GM18867 (cell line): ENCODE results near the gene COMMD1.
A peak's percentile ranks its signal among the peaks of the same experiment; 100 is the strongest.
"Not testable (repeated sequence)": the region's sequence is repeated elsewhere in the genome, so short reads cannot be mapped to it uniquely, and the experiment has no call there.

Experiments used
- ATAC-seq: cut with Tn5 transposase; IDR thresholded peaks from one replicate; pipeline ENCODE4 v1.9.1; 2021; ENCODE audit warnings: mild to moderate bottlenecking, moderate library complexity; ENCODE audit not compliant: unreplicated experiment

The COMMD1 gene

DNA sequence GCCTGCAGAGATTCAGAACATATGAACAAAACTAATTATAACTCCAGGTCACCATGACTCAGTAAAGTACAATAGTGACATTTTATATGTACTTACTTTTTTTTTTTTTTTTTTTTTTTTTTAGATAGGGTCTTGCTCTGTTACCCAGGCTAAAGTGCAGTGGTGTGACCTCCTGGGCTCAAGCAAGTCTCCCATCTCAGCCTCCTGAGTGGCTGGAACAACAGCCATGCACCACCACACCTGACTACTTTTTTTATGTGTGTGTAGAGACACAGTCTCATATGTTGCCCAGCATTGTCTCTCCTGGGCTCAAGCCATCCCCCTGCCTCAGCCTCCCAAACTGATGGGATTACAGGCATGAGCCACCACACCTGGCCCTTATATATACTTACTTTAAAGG, 159.8 kb downstream of the COMMD1 start:
- no peak for ATAC-seq

DNA sequence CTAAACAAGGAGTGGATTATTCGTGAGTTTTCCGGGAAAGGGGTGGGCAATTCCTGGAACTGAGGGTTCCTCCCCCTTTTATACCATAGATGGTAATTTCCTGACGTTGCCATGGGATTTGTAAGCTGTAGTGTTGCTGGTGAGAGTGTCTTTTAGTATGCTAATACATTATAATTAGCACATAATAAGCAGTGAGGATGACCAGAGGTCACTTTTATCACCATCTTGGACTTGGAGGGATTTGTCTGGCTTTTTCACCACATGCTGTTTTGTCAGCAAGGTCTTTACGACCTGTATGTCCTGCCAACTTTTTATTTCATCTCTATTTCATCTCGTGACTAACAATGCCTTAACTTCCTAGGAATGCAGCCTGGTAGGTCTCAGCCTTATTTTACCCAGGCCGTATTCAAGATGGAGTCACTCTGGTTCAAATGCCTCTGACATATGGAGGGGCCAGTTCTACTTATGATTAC, 165.7 kb downstream of the COMMD1 start:
- no peak for ATAC-seq

DNA sequence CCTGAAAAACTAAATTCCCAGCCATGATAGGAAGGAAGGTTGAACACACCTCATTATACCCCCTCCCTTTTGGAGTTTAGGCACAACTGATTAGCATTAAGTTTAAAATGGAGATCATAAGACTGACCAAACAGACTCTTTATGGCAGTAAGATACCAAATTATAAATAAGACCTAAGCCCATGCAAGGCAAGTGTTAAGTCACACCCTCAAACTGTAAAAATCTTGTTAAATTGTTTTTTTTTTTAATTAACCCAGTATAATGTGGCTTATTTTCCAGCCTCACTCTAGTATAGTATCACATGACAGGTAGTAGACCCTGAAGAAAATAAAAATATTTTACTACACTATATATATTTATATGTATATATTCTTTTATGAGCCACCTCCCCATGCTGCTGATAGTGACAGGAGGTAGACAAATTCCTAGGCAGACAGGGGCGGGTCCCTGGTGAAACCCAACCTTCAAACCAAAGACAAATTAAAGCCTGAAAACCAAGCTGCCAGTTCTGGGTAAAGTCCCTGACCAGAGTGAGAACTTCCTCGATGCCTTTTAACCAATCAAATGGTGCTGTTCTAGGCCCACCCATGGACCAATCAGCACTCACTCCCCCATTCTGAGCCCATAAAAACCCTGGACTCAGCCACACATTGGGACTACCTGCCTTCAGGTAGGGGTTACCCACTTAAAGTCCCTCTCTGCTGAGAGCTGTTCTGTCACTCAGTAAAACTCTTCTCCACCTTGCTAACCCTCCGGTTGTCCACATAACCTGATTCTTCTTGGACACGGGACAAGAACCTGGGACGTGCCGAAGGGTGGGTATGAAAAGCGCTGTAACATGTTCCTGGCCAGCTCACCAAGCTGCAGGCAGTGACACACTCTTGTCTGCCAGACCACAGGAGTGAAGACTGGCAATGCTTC, 166.5 kb downstream of the COMMD1 start:
- ATAC-seq = no peak

DNA sequence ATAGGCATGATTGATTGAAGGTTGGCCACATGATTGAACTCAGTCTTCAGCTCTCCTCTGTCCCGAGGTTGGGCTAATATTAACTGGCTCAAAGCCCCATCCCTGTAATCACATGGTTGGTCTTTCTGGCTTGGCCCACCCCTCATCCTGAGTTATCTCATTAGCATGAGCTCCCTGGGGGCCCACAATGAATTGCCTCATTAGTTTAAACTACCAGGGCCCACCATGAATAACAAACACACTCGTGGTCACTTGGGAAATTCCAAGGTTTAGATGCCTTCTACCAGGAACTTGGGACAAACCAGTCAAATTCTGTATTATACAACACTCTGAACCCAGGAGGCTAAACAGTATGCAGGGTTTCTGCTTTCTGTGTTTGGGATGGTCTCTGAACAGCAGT, 168.8 kb downstream of the COMMD1 start:
- no peak for ATAC-seq

DNA sequence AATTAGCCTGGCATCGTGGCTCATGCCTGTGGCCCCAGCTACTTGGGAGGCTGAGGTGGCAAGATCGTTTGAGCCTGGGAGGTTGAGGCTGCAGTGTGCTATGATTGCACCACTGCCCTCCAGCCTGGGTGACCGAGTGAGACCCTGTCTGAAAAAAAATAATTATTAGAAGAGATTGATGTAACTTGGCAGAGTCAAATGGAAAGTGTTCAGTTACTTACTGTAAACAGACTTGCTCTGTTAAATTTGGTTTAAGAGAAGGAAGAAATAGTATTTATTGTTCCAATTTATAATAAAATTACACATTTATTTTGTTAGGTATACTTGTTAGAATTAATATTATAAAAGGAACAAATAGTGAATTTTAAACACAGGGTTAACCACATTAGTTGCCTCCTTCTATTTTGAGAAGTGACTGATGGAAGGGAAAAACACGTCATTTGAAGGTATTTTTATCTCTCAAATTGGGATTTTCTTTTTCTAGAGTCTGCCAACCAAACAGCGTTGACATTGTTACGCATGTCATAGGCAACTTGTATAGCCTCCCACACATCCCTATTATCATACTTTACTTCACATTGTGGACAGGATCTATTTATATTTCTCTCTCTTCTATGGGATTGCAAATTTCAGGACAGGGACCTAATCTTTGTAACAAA, 171.6 kb downstream of the COMMD1 start:
- ATAC-seq = no peak

DNA sequence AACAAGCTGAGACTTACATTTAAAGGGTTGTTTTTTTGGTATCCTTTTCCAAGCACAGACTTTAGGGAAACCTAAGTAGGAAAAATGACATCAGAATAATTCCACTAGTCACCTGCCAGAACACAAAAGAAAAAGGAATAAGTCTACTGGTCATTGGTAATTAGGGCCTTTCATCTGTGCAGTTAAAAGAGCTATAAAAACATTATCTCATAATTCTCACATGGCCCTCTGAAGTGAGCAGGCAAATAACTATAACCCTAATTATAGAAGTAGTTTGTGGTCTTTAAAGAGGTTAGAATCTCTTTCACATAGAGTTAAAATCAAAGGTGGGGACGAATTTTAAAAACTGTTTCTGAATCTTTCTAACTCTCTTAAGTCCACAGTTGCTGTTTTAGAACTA, 179.3 kb downstream of the COMMD1 start:
- no peak for ATAC-seq

DNA sequence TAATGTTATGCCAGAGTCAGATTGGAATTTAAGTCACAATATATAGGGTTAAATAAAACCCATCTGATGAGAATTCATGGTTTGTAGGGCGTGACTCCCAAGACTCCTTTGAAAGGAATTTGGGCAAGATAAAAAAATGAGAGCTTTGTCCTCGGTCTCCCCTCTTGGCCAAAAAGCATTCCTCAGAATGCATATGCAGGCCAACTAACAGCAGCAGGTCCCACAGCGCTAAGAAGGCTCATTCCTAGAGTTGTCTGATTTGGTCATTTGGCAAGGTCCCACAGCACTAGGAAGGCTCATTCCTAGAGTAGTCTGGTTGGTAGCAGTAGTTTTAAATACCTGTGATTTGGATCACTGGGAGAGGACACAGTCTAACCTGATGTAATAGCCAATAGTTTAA, 184.2 kb downstream of the COMMD1 start:
- no peak for ATAC-seq

DNA sequence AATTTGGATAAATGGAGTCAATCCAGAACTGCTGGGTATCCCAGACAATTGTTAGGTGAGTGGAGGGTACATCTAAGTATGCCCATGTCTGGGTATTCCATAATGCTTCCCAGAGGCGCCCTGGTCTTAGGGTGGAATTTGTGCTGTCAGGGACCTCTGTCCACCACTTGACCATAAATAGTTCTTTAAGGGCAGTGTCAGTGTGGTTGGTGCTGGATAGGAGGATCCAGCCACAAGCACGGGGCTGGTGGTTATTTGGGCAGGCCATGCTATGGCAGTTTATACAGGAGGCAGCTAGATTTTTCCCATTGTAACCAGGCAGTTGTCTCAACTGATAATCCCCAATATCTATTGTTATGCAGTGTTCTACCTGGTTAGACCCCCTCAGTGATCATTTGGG, 186.0 kb downstream of the COMMD1 start:
- no peak for ATAC-seq

DNA sequence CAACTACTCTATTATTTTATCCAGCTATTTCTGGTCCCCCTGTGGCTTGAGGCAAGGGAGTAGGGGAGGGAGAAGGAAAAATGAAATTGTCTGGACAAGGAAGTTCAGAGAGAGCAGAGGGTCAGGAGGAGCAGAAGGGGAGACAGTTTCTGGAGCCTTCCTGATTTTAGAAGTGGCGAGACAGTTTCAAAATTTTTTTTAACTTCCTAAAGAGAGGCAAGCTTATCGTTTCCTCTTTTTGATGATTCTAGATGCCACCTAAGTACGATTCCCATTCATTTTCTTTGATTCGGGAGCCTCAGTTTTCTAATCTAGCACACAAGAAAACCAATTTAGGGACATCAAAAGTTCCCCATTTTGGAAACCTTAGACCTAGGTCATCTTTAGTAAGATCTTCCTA, 193.6 kb downstream of the COMMD1 start:
- ATAC-seq = peak; percentile 7

DNA sequence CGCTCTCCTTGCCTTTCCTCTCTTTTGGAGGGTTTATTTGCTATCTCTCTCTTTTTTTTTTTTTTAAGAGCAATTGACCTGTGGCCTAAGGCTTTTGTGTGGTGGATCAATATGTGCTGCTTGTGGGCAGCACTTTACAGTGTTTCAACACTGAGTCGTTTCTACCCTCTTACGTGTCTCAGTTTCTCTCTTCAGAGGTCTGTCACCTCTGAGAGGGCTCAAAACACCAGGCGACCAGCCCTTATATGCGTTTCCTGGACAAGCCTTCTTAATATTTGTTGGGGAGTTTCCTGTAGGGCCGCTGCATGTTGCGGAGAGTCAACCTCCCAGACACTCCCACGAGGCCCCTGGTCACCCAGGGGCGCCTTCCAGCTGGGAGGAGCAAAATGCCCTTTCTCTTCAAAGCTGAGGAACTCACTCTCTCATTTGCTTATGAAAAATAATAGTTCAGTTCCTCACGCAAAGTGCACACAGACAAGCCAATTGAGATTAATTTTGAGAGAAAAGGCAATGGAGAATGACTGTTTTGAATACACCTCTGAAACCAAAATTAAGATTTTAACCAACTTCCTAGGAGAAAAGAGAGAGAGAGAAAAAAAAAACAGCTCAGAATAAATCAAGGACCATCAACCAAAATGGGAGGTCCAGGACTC, 194.2 kb downstream of the COMMD1 start:
- ATAC-seq = peak; percentile 94

DNA sequence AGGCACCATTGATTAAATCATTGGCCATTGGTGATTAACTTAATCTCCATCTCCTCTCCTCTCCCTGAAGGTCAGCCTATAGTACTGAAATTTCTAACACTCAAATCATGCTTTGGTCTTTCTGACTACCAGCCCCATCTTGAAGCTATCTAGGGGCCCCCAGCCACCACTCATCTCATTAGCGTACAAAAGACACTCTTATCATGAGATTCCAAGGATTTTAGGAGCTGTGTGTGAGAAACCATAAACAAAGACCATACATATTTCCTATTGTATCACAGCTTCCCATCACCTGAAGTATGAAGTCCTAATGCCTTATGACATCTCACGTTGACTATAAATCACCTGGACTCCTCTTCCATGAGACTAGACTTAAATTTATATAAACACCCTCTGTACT, 196.4 kb downstream of the COMMD1 start:
- ATAC-seq = no peak

DNA sequence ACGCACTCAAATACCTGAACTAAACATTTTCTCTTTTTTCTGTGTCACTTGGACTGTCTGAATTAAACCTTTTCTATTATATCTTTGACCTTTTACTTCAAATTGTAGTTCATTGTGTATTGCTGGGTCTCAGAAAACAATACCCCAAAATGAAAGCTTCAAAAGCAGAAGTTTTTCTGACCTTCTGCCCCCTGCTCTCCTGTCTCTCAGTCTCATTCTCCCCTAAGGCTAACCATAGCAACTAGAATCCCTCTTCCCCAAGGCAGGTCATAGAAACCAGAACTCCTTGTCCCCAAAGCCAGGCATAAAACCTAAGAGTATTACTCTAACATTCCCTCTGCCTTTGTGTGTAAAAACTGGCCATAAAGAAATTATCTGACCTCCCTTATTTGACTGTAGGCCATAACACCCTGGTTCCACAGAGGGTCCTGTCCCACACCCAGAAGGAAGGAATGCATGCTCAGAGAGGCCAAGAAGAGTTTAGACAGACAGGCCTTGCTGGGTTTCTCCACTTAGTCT, 197.0 kb downstream of the COMMD1 start:
- ATAC-seq = no peak

DNA sequence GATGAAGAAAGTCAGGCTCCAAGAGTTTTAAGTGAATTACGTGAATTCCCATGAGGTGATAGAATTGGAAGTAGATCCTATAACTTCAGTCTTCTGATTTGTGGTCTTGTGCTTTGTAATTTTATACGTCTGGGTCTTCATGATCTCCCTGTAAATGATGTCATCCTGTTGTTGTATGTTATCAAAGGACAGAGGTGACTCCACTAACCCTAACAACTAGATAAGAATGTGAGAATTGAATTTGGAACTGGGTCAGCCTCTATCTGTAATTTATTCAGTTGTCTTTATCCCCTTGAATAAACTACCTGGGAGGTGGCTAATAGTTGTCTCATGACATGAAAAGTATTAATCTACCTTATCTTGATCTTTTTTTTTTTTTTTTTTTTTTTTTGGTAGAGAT, 204.1 kb downstream of the COMMD1 start:
- ATAC-seq = no peak

DNA sequence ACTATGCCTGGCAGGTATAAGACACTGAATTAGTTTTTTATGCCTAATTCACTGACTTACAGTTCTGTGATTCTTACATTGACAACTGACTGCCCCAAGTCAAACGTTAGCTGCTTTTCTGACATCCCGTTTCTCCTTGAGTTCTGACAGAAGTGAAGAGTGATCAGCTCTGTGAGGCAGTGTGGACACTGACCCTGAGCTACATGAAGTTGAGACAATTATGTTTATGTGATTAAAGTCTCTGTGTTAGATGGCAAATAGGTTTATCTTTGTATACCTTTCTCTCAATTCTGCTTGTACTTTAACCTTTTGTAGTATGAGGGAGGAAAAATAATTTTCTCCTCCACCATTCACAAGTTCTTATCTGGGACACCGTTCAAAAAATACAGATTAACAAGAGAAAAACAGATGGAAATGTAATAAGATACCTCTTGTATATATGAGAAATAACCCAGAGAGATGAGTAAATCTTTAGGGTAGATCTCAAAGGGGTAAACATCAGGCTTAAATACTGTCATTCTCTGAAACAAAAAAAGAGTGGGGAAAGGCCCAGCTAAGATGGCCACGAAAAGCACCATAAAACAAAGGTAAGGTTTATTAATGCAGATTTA, 205.0 kb downstream of the COMMD1 start:
- no peak for ATAC-seq

DNA sequence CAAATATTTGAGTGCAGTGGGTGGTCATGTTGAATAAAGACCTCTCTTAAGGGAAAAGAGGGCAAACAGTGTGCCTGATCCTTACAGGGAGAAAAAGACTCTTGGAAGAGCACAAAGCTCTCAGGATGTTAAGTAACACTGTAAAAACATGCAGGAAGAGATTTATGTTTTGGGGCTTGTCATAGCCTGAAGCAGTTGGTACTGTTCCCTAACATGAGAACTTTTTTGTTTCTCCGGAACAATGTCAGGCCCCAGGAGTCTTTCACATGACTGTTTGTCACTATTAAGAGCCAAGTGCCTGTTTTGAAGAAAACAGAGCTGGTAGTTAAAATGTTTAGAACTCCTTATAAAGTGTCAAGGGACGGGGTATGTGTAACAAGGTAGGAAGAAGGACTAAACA, 206.7 kb downstream of the COMMD1 start:
- no peak for ATAC-seq

DNA sequence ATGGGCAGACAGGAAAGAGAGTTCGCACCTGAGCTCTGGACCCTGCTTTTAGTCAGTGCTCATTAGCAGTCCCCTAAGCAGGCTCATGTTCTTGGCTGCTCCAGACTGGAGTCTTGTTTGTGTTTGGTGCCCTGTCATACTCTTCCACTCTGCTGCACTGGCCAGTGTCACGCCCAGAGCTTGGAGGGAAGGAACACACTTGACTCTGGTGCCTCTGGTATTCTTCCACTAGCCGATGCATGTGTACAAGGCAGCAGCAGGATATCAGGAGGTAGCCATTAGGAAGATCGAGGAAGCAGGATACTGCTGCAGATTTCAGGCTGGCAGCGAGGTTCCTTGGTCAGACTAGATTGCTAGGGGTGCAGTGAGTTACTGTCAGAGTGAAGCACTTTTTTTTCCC, 209.1 kb downstream of the COMMD1 start:
- no peak for ATAC-seq

DNA sequence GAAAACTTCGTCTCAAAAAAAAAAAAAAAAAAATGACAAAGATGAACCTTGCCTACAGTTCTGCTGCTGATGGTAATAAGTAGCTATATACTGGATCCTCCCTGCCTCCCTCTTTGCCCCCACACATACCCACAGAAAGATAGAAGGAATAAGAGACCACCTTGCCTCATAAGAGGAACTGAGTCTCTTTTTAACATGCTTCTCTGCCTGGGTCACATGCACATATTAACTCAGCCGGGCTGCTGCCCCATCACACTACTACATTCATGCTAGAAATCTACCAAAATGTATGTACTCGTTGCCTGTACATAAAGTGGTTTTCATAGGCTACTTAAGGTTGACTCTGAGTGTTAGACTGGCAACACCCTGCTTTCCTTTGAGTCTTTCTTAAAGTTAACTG, 211.5 kb downstream of the COMMD1 start:
- ATAC-seq = no peak

DNA sequence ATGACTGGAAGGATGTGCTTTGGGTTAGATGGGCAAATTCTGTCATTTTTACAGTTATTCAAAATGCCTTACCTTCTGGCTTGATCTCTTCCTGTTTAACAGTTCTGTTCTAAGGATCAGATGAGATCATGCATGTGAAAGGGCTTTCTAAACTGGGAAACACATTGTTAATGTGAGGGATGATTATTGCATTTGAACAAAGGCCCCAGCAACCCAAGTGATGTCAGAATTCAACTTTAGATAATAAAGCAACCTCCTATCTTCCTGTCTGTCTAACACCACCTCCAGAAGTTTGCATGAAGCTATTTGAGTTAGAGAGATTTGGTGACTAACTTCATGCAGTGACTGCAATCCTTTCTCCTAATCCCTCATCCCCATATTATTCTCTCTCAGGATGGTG, 212.7 kb downstream of the COMMD1 start:
- ATAC-seq = no peak

DNA sequence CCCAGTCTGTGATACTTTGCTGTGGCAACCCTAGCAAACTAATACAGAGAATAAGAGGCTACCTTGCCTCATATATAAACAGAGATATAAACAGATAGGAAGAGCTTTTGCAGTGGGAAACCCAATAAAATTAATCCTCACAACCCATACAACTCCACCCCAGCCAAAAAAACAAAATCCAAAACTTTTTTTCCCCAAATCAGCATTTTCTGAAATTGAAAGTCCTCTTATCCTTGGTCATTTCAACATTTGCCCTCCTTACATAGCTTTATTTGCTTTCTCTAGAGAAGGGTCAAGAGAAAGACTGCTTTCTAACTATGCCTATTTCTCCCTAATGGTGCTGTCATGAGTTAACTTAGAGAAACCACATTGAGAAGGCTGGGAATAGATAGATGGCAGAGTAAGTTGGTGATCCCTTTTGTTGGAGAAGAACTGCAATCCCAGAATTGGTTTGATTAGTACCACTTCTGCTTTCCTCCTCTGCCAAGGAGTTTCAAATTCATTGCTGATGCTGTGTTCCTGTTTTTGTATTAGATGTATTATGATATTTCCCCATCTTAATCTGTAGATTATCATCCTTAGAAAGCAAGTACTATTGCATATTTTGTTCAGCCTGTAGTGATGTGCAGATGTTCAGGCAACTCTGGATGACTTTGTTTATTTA, 214.0 kb downstream of the COMMD1 start:
- no peak for ATAC-seq

DNA sequence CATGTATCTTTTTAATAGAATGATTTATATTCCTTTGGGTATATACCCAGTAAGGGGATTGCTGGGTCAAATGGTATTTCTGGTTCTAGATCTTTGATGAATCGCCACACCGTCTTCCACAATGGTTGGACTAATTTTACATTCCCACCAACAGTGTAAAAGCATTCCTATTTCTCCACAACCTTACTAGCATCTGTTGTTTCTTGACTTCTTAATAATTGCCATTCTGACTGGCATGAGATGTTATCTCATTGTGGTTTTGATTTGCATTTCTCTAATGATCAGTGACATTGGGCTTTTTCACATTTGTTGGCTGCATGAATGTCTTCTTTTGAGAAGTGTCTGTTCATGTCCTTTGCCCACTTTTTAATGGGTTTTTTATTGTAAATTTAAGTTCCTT, 220.8 kb downstream of the COMMD1 start:
- not testable (repeated sequence) for ATAC-seq
